Rectal smooth muscle tissue (tissue), 1 donor: Measurements from ENCODE around the gene CD180.

Source experiments
- H3K27ac ChIP-seq: one replicate; pipeline ENCODE4 v1.7.0; 2013; ENCODE audit warnings: low read depth, low read length, inconsistent platforms
- H3K27me3 ChIP-seq: one replicate; pipeline ENCODE4 v1.7.0; 2013; ENCODE audit warnings: low read length; ENCODE audit not compliant: control insufficient read depth, insufficient read depth
- H3K36me3 ChIP-seq: one replicate; pipeline ENCODE4 v1.7.0; 2013; ENCODE audit warnings: low read length; ENCODE audit not compliant: control insufficient read depth, insufficient read depth
- H3K4me1 ChIP-seq: one replicate; pipeline ENCODE4 v1.7.0; 2013; ENCODE audit warnings: low read length; ENCODE audit not compliant: control insufficient read depth, insufficient read depth
- H3K4me3 ChIP-seq: one replicate; pipeline ENCODE4 v1.7.0; 2013; ENCODE audit warnings: low read length
- H3K9ac ChIP-seq: one replicate; pipeline ENCODE4 v1.7.0; 2013; ENCODE audit warnings: low read length

The CD180 gene

GRCh38 chr5:67147760-67148159, 48.8 kb downstream of the CD180 start:
- Histone ChIP-seq H3K36me3 (peaks cover 19% of the 10 kb centered on the region), H3K27me3 (no peaks in the 10 kb centered on the region), H3K4me1 (no peaks in the 10 kb centered on the region), H3K4me3 (no peak overlapping the region), H3K9ac (no peak overlapping the region), H3K27ac (no peak overlapping the region)

GRCh38 chr5:67146981-67147380, 49.6 kb downstream of the CD180 start:
- Histone ChIP-seq H3K27ac (no peak overlapping the region), H3K4me1 (no peaks in the 10 kb centered on the region), H3K9ac (no peak overlapping the region), H3K4me3 (no peak overlapping the region), H3K36me3 (peaks cover 21% of the 10 kb centered on the region), H3K27me3 (no peaks in the 10 kb centered on the region)

GRCh38 chr5:67146574-67146973, 50.0 kb downstream of the CD180 start:
- no peaks in the 10 kb centered on the region for H3K4me1 ChIP-seq
- H3K9ac ChIP-seq, result no peak overlapping the region
- no peaks in the 10 kb centered on the region for H3K27me3 ChIP-seq
- peaks cover 21% of the 10 kb centered on the region for H3K36me3 ChIP-seq
- no peak overlapping the region for H3K4me3 ChIP-seq
- H3K27ac ChIP-seq, result no peak overlapping the region

GRCh38 chr5:67144183-67144639, 52.4 kb downstream of the CD180 start:
- Histone ChIP-seq H3K4me1 (no peaks in the 10 kb centered on the region), H3K36me3 (peaks cover 21% of the 10 kb centered on the region), H3K4me3 (no peak overlapping the region), H3K9ac (no peak overlapping the region), H3K27me3 (no peaks in the 10 kb centered on the region), H3K27ac (no peak overlapping the region)

- H3K27ac ChIP-seq, result no peak overlapping the region
- H3K27me3 ChIP-seq, result no peaks in the 10 kb centered on the region
- H3K9ac ChIP-seq, result no peak overlapping the region
- H3K36me3 ChIP-seq, result peaks cover 21% of the 10 kb centered on the region
- H3K4me3 ChIP-seq, result no peak overlapping the region
- H3K4me1 ChIP-seq, result no peaks in the 10 kb centered on the region
These were observed 53.0 kb downstream of the CD180 start for GRCh38 chr5:67143549-67143948.

- peaks cover 20% of the 10 kb centered on the region for H3K36me3 ChIP-seq
- no peak overlapping the region for H3K27ac ChIP-seq
- no peaks in the 10 kb centered on the region for H3K4me1 ChIP-seq
These were observed 53.8 kb downstream of the CD180 start for GRCh38 chr5:67142816-67143215.

GRCh38 chr5:67141644-67142043, 55.0 kb downstream of the CD180 start:
- Histone ChIP-seq H3K4me1 (no peaks in the 10 kb centered on the region), H3K27ac (no peak overlapping the region), H3K27me3 (no peaks in the 10 kb centered on the region), H3K9ac (no peak overlapping the region), H3K36me3 (peaks cover 19% of the 10 kb centered on the region), H3K4me3 (no peak overlapping the region)

More at GRCh38 chr5:67142816-67143215, 53.8 kb downstream of the CD180 start:
- H3K4me3 ChIP-seq, result no peak overlapping the region
- no peaks in the 10 kb centered on the region for H3K27me3 ChIP-seq
- no peak overlapping the region for H3K9ac ChIP-seq

- Histone ChIP-seq H3K27ac (no peak overlapping the region), H3K27me3 (no peaks in the 10 kb centered on the region), H3K36me3 (peaks cover 19% of the 10 kb centered on the region), H3K4me3 (no peak overlapping the region), H3K9ac (no peak overlapping the region), H3K4me1 (no peaks in the 10 kb centered on the region)
These were observed 56.2 kb downstream of the CD180 start for GRCh38 chr5:67140413-67140812.

- H3K36me3 ChIP-seq, result peaks cover 11% of the 10 kb centered on the region
- no peak overlapping the region for H3K27ac ChIP-seq
- H3K27me3 ChIP-seq, result no peaks in the 10 kb centered on the region
- H3K4me1 ChIP-seq, result no peaks in the 10 kb centered on the region
- no peak overlapping the region for H3K4me3 ChIP-seq
- H3K9ac ChIP-seq, result no peak overlapping the region
These were observed 57.6 kb downstream of the CD180 start for GRCh38 chr5:67139030-67139429.

GRCh38 chr5:67135381-67135984, 61.1 kb downstream of the CD180 start:
- Histone ChIP-seq H3K4me1 (no peaks in the 10 kb centered on the region), H3K27me3 (no peaks in the 10 kb centered on the region), H3K4me3 (no peak overlapping the region), H3K36me3 (no peaks in the 10 kb centered on the region), H3K9ac (no peak overlapping the region), H3K27ac (no peak overlapping the region)

- Histone ChIP-seq H3K36me3 (peaks cover 2% of the 10 kb centered on the region), H3K27me3 (no peaks in the 10 kb centered on the region), H3K4me3 (no peak overlapping the region), H3K9ac (no peak overlapping the region), H3K27ac (no peak overlapping the region), H3K4me1 (no peaks in the 10 kb centered on the region)
These were observed 62.8 kb downstream of the CD180 start for GRCh38 chr5:67133776-67134175.

- Histone ChIP-seq H3K27me3 (no peaks in the 10 kb centered on the region), H3K4me3 (no peak overlapping the region), H3K9ac (no peak overlapping the region), H3K36me3 (peaks cover 3% of the 10 kb centered on the region), H3K27ac (no peak overlapping the region), H3K4me1 (no peaks in the 10 kb centered on the region)
These were observed 63.4 kb downstream of the CD180 start for GRCh38 chr5:67133217-67133616.

- H3K4me3 ChIP-seq, result no peak overlapping the region
These were observed 66.8 kb downstream of the CD180 start for GRCh38 chr5:67129768-67130167.

More at GRCh38 chr5:67129768-67130167, 66.8 kb downstream of the CD180 start:
- Histone ChIP-seq H3K27ac (no peak overlapping the region), H3K27me3 (no peaks in the 10 kb centered on the region), H3K4me1 (no peaks in the 10 kb centered on the region), H3K9ac (no peak overlapping the region), H3K36me3 (peaks cover 3% of the 10 kb centered on the region)
